Prostate gland (tissue), 2 donors: ENCODE data around the gene AP2A1.

Experiments used
- CTCF ChIP-seq, 4 experiments: fragments of 200-600 bp in 2 of 4; fragments of 450-650 bp in 2 of 4; sonication (generic) in 2 of 4; IDR thresholded peaks; 1 replicate in 3 of 4; 2 replicates in 1 of 4; pipeline ENCODE4 v1.5.1; 2016 to 2019; ENCODE audit warnings: antibody characterized with exemption in 4 of 4, mild to moderate bottlenecking in 2 of 4, moderate library complexity in 2 of 4
- POLR2A ChIP-seq: fragments of 450-650 bp; IDR thresholded peaks from one replicate; pipeline ENCODE4 v1.6.1; 2016; ENCODE audit warnings: antibody characterized with exemption, mild to moderate bottlenecking
- POLR2AphosphoS5 ChIP-seq: sonication (generic); formaldehyde crosslinking; IDR thresholded peaks from one replicate; pipeline ENCODE4 v1.6.1; 2017; ENCODE audit warnings: antibody characterized with exemption

GRCh38 chr19:49773663-49774350 is 7.0 kb downstream of the AP2A1 start:
- TF ChIP-seq POLR2A: no peak
- TF ChIP-seq CTCF (IDR thresholded peaks at IDR 0.05): no peak
- TF ChIP-seq POLR2AphosphoS5: no peak
